Hippocampal formation (tissue), 2 donors: ENCODE results near the gene GPR12.

Source experiments
- DNase-seq, 2 donors: peaks; one replicate each; lab custom pipeline; 2025; lab: John Stamatoyannopoulos, UW

GPR12 gene, protein sequence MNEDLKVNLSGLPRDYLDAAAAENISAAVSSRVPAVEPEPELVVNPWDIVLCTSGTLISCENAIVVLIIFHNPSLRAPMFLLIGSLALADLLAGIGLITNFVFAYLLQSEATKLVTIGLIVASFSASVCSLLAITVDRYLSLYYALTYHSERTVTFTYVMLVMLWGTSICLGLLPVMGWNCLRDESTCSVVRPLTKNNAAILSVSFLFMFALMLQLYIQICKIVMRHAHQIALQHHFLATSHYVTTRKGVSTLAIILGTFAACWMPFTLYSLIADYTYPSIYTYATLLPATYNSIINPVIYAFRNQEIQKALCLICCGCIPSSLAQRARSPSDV

DNA sequence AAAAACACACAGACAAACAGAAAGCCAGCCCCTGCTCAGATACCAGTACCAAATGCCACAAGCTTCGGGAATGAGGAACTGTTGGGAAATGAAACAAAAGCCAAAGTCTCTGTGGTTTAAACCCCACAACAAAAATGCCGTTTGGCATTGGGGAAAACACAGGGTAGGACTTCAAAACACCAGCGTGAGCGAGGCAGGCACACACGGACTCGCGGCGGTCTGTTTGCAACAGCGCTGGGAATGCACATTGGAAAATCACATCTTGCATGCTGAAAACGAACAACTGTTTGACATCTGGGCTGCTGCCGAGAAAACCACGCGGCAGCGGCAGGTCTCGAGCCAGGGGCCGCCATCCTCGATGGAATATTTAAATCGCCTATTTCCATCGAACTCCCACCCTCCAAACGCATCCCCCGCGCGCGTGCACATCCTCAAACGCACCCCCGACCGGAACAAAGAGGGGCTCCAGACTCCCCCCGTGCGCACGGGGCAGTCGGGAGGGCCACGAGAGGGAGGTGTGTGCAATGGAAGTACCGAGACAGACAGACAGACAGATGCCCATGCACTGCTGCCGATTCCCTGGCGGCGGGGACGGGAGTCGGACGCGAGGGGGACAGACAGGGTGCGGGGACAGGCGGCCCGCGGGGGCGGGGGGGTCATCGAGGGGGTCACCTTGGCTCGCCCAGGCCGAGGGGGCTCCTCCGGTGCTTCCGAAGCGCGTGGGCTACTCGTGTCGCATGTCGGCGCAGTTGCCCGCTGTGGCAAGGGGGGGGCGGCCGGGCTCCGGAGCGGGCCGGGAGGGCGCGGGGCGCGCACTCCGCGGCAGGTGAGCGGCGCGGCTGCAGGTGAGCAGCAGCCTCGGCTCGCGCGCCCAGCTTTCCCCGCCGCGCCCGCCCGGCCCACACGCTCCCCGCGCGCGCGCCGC lies at the start of gene GPR12:
TSS of gene GPR12 (minus strand) at position 880 of the 925 bp plus-strand sequence. CDS start 959 bp downstream, outside the sequence.
- no peak for DNase-seq

DNA sequence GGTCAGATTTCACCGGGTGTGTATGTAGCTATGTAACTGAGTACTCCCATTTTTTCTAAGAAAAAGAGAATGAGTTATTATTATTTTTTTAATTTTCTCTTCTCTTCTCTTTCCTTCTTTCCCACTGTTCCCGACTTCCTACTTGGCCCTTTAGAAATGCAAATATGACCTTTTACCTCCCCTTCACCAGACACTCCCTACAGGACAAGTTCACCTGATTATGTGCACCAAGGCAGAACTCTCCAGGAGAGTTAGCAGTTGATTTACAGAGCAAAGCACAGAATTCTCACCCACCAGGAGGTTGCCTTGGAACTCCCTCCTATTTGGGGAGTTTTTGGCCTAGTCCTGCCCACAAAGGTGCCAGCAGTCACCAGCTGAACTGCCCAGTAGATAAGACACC lies 49.5 kb upstream of the GPR12 start:
- no peak for DNase-seq

DNA sequence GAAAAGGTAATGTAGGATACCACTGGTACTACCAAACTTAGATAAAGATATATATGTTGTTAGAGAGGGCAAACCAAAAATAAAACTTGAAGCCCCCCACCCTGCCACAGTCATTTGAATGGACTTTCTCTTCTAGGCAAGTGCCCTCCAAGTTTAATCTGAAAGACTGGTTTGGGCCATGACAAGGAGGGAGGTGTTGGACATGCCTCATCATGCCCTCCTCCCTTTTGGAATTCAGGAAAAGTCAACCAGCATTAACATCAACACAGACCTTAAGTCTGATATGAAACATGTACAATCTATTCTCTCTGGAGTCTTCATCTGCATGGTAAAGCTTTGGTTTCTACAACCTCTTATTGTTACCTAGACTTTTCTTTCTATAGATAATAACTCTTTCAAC lies 46.3 kb upstream of the GPR12 start:
- no peak for DNase-seq

DNA sequence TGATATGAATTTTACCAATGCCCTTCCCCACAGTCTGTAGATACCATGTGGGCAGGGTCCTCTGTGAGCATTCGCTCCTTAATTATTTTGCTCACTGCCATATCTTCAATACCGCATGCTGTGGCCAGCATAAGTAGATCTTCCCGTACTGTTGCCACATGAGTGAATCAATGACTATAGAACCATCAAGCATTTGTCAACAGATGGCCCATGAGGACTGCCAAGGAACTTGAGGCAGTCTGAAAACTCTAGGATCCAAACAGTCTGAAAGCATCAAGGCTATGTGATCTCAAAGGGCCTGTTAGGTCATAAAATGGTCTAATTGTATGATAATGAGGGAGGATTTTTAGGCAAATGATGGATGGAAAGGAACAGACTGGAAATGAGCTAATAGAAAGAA lies 27.4 kb upstream of the GPR12 start:
- DNase-seq: no peak

DNA sequence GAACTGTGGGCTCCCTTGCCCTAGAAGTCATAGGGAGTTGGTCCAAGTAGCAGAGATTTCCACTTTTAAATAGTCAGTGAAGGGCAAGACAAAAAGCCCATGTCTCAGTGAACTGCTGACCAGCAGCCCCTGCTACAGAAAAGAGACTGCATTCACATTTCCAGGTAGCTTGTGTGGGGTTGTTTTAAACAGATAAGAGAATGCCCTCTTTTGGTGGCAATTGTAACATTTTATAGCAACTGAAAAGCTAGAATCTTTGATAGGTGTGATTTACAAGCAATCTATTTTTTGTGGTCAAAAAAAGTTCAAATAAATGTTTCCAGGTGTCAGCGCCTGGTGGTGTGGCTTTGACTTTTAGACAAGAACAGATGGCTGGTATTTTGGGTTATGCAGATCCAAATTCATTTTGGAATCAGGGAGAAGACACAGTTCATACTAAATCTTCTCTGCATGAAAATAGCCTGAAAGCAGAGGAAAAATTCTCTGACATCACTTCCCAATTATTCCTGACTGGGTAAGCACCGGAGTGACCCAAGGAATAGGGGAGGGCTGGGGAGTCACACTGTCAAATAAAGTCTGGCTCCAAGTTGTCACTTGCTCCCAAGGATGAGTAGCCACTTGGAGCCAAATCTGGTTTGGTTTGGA lies 26.2 kb upstream of the GPR12 start:
- DNase-seq: no peak

DNA sequence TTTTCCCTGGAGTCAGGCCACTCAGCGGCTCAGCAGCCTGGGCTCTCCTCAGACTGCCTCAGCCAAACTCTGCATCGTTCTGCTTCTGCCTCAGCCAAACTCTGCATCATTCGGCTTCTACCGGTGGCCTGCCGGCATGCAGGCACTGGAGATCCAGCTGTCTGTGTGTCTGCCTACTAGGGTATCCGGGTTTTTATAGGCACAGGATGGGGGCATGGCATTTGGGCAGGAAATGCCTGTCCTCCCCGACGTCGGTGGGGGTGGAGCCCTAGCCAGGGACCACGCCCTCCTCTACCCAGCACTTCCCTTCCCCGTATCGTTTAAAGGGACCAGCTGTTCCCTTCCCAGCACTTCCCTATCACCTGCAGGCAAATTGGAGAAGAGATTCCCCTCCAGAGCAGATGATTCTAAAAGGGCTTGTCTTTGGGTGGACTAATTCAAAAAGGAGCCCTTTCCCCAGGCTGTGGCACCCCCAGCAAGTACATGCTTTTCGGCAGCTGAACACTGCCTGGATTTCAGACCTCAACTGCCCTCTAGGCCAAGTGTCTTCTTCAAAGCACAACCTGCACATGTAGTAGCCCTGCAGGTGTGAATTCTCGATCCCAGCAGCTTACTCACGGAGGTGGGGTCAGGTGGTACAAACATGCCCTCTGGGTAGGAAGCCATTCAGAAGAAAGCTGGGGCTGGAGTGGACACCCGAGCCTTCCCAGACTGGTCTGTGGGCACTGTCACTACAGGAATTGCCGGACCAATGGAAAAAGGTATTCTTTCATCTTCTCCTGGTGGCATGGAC lies 25.4 kb upstream of the GPR12 start:
- no peak for DNase-seq

DNA sequence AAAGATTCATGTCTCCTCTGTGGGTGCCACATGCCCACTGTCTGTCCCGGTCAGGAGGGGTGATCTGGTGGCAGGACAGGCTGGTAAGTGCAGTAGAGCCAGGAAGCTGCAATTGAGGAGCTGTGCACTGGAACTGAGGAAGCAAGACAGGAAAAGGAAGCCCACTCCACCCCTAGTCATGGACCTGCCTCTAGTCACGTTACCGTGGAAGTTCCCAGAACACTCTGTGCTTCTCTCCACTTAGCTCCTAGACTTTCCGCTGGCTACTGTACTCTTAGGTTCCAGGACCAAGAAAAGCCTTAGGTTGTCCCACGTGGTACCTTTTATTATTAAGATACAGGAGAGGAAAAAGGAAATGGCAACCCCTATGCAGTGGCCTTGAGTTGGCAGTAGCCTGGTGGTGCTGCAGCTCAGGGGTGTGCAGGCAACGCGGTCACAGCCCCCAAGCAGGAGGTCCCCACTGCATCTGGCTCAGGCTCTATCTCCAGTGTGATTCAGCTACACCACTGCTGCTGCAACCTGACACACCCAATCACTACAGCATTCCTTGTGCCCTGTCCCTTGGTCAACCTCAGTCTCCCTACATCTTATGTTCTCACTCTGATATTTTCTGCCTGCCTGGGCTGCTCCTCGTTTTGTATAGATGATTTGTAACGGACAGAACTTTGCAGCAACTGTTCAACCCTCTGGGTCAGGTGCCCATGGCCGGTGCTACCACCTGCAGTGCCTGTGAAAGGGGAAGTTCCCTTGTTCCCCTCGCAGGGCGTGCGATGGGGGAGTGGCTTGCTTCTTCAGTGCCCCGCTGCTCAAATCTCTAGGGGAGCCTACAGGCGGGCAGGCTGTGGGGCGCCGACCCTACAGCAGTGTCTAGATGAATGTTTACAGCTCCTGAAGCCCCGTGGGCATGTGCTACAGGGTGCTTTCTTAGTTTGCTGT lies 24.4 kb upstream of the GPR12 start:
- DNase-seq: no peak

DNA sequence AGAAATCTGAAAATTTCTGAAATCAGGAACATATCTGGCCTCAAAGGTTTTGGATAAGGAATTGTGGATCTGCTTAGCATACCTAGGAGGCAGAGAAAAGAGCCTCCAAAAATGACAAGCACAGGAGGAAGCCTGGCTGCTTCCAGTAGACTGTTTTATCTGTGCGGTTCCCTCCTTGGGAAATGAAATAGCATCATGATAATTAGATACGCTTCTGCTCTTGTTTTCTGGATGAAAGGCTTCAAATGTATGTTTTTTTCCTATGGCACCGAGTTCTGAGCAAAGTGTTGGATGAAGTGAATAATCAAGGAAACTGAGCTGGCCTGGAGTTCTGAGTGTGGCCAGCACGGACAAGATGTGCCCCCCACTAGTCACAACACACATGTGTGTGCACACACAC lies 19.8 kb upstream of the GPR12 start:
- no peak for DNase-seq

DNA sequence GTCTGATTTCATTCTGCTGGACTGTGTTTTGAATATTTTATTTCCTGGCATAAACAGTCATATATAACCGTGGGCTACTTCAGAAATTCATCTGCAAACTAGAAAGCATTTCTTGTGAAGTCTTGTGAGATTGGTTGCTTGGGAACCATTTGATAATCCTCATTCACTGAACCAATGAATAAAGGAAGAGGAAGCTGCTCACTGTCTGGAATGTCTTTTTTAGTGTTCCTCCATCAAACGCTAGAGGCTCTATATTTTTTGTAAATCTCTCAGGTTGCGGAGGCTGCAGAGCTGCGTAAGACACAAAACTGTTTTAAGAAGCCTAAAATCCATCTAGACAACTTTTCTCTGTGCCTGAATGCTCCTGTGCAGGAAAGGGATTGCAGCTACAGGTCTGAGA lies 18.7 kb upstream of the GPR12 start:
- no peak for DNase-seq

DNA sequence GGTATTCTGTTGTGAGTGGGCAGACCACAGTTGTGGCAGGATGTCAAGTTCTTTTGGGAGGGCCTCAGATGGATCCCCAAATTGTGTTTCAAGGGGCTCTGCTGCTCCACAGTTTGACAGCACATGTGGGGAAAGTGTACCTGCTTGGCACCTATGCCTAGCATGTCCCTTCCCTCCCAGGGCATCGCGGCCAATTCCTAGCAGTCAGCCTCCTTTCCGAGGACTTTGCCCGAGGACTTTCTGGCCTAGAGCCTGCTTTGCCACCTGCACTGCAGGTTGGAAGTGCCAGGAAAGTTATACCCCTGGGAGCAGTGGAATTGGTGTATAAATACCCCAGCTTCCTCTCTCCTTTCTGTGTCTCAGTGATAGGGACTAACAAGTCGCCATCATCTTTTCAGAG lies 11.9 kb upstream of the GPR12 start:
- no peak for DNase-seq

DNA sequence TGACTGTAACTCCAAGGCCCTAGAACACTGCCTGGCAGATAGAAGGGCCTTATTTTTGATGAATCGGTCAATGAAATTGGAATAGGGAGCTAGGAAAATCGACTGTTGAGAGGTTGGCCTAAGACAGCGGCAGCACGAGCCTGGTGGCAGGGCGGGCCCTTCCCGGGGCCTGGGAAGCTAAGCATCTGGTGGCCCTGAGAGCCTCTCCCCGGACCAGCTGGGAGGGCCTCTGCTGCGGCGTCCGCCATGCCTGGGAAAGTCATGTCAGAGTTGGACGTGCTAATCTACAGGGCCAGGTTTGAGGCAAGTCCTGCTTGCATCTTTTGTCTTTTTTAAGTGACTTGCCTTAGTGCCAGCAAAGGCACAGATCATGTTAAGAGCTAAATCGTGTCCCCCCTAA lies 11.2 kb upstream of the GPR12 start:
- DNase-seq: no peak

DNA sequence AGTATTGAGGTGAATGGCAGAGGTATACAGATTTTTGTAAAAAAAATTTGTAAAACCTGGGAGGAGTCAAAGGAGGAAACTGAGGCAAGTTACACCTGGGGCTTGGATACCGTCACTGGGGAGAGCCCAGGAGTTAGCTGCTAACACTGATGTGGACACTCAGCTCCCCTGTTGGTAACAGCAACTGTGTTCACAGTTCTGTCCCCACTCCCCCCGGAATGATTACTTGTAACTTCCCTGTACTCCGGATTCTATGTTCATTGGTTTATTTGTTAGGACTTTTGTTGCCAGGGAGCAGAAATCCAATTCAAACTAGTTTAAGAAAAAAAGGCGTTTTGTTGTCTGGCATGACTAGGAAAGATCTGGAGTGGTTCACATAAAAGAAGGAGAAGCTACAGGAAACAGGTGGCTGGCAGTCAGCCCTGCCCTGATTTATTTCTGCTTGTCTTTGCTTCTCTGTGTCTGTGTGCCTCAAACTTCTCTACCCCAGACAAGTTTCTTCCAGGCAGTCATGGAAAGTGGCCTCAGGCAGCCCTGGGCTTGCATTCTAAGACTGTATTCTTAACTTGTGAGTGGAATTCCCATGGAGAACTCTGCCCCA lies 2.3 kb upstream of the GPR12 start:
- DNase-seq: peak in 1 of 2 donors; percentile 7

DNA sequence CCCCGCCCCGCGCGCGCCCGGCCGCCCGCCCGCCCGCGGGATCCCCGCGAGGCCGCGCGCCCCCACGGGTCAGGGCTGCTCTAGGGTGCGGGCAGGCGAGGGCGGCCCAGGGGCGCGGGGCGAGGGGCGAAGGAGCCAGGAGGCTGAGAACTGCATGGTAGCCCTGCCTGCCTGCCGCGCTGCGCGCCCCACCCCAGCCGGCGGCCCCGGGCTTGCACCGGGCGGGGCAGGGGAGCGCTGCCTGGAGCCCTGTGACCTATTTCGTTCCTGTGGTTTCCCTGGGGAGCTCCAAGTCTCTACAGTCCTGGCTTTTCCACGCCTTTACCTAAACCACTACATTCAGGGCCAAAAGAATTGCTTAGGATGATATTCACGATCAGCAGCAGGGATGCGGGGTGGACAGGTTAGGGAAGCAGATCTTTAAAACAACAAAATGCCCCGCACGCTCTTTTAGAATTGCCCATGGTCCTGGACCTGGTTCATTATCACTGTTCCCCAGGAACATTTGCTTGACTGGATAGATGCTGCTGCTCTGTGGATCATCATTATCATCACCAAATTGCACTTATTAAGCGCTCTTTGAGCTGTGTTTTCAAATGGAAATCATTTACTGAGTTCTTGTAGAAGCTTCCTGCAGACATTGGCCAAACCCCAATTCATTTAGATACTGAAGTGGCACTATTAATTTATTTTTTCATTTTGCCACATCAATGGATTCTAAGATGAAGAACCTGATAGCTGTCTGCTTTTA lies 421 bp upstream of the GPR12 start:
- no peak for DNase-seq

DNA sequence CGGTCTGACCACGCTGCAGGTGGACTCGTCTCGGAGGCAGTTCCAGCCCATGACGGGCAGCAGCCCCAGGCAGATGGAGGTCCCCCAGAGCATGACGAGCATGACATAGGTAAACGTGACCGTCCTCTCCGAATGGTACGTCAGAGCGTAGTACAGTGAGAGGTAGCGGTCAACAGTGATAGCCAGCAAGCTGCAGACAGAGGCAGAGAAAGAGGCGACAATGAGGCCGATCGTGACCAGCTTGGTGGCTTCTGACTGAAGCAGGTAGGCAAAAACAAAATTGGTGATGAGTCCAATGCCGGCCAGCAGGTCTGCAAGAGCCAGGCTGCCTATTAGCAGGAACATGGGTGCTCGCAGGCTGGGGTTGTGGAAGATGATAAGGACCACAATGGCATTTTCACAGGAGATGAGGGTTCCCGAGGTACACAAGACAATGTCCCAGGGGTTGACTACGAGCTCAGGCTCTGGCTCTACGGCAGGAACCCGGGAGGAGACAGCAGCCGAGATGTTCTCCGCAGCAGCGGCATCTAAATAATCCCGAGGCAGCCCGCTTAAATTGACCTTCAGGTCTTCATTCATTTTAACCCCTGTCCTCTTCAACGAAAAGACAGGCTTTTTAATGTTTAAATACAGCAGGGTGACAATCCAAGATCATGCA lies 1.2 kb downstream of the GPR12 start:
- no peak for DNase-seq

DNA sequence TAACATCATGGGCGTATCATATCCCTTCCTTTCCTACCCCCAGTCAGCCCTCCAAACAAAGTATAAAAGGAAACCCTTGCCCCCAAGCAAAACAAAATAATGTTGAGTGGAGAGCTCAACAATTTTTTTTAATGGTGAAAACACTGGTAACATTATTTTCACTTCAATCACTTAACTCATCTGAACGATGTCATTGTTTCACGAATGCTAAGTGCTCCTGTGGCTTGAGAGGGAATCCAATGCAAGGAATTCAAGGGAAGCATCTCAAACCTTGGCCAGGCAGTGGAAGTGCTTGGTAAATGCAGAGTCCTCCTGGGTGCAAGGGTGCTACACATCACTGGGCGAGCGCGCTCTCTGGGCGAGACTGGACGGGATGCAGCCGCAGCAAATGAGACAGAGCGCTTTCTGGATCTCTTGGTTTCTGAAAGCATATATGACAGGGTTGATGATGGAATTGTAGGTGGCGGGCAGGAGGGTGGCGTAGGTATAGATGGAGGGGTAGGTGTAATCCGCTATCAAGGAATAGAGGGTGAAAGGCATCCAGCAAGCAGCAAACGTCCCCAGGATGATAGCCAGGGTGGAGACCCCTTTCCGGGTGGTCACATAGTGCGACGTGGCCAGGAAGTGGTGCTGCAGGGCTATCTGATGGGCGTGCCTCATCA lies 2.0 kb downstream of the GPR12 start:
- DNase-seq: no peak

DNA sequence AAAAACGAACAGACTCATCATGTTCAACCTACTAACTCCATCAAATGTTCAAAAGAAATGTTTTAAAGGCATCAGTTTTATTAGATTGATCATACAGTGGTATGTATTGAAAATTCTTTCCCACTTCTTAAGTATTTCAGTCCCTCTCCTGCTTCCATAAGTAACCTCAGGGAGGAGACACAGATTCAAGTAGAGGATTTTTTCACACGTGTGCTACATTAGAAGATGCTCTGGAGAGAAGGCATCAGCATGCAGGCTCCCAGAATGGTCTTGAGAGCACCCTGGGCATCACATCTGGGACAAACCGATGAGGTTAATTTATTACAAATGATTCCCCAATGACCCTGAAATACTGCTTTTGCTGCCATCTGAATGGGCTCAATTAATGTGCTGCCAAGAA lies 3.6 kb downstream of the GPR12 start:
- DNase-seq: no peak

DNA sequence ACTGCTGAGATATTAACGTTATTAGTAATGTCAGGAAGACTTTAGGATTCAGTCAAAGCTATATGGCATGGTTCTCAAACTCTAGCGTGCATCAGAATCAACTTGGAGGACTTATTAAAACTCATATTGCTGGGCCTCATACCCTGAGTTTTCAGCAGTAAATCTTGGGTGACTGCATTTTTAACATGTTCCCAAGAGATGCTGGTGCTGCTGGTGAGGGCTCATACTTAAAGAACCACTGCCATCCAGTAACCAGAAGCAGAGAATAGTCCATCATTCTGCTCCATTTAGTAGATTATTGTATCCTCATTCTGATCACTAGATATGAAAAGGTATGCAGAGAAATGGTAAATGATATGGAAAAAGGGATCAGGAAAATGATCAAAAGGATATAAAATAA lies 7.9 kb downstream of the GPR12 start:
- DNase-seq: no peak

DNA sequence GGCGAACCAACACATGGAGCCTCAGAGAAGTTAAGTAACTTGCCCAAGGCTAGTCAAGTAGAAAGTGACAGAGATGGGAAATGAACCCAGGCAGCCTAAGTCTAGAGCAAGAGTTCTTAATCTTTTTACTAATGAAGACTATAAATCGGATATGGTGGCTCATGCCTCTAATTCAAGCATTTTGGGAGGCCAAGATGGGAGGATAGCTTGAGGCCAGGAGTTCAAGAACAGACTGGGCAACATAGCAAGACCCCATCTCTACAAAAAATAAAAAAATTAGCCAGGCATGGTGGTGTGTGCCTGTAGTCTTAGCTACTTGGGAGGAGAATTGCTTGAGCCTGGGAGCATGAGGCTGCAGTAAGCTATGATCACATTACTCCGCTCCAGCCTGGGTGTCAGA lies 10.7 kb downstream of the GPR12 start:
- DNase-seq: no peak

DNA sequence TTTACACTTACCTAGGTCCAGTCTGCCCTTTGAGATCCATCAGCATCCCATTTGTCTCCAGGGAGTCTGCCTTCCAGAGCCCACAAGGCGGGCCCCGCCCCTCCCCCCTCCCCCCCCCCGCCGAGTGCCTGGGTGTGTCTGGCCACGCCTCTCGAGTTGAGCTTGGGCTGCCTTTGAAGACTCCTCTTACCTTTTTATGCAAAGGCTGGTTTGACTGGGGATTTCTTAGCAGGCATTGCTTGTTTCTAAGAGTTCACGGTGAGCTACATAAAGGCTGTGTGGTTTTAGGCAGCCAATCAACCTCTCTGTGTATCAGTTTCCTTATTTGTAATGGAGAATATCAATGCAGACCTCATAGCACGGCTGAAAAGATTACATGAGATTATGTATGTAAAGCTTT lies 11.3 kb downstream of the GPR12 start:
- no peak for DNase-seq
